ENCODE results near the gene TSPAN12. TPM values are rescaled to one million over a fixed set of nuclear protein-coding genes. Genes with fewer than 3 reads are reported as not detected.

Gene TSPAN12
- total and polyA plus RNA-seq, 2 of the 8 experiments (the other 6 are each of a cell fraction or from before 2014, with no cell fraction given) = 6.1 to 17.9 TPM

GRCh38 chr7:120852700-120853099 is 5.2 kb downstream of the TSPAN12 start:
- H3K27me3 ChIP-seq (replicated peaks in 1 of 4; ENCODE audit: control insufficient read depth in 3 of 4, extremely low read depth in 1 of 4, insufficient read depth in 3 of 4, low read length in 3 of 4) = no peaks in the 10 kb centered on the region
- H2BK120ac ChIP-seq (replicated peaks; ENCODE audit: low read depth, low read length) = no peak overlapping the region
- ChIA-PET CTCF (ENCODE audit: partially characterized antibody) (interaction anchor here (1.2 kb wide), 1 partner anchor 47 kb away, joined by 6 read pairs; no protein-coding TSS in a partner anchor), POLR2A (ENCODE audit: partially characterized antibody) (no interaction called here)
- H3K27ac ChIP-seq (ENCODE audit: low read depth, low read length) = no peak overlapping the region
- no peak for DNase-seq (ENCODE audit: low read depth in 1 of 2, low spot score in 2 of 2)
- H3K79me1 ChIP-seq (ENCODE audit: low read depth, low read length) = no peaks in the 10 kb centered on the region
- no peak overlapping the region for H3K4ac ChIP-seq (replicated peaks; ENCODE audit: insufficient read length, low read depth, low read length)
- no peak overlapping the region for H3K4me2 ChIP-seq (ENCODE audit: insufficient read depth in 1 of 2, low read depth in 2 of 2, low read length in 2 of 2)
- H3K4me1 ChIP-seq (replicated peaks in 1 of 4; ENCODE audit: control insufficient read depth in 3 of 4, insufficient read depth in 4 of 4, low read length in 3 of 4) = peaks cover 0 to 3% (median 0%) of the 10 kb centered on the region in 4 experiments; a peak in 3 of 7 replicates
- H2AK5ac ChIP-seq (ENCODE audit: low read depth, low read length) = no peak overlapping the region
- H4K91ac ChIP-seq (replicated peaks; ENCODE audit: insufficient read length, low read length) = no peak overlapping the region
- H2BK20ac ChIP-seq (ENCODE audit: low read length) = no peak overlapping the region
- H3K36me3 ChIP-seq (ENCODE audit: control insufficient read depth in 2 of 4, insufficient read depth in 4 of 4, low read length in 3 of 4) = no peaks in the 10 kb centered on the region
- FAIRE-seq = no peak
- no peaks in the 10 kb centered on the region for H4K20me1 ChIP-seq (replicated peaks in 1 of 2; ENCODE audit: control insufficient read depth in 1 of 2, insufficient read depth in 2 of 2, low read length in 2 of 2)
- no peak overlapping the region for H4K5ac ChIP-seq (ENCODE audit: insufficient read length, low read depth, low read length)
- no peak overlapping the region for H3K18ac ChIP-seq (ENCODE audit: extremely low read depth, low read length)
- H2BK12ac ChIP-seq (ENCODE audit: low read depth, low read length) = no peak overlapping the region
- no peak overlapping the region for H3K23ac ChIP-seq (ENCODE audit: insufficient read length)
- H3K56ac ChIP-seq (replicated peaks; ENCODE audit: insufficient read length, low read depth, low read length) = no peak overlapping the region
- no peak overlapping the region for H4K8ac ChIP-seq (ENCODE audit: extremely low read depth, insufficient read depth, low read length)
- H3K79me2 ChIP-seq (ENCODE audit: control insufficient read depth in 1 of 2, insufficient read depth in 2 of 2, low read length in 2 of 2) = no peaks in the 10 kb centered on the region
- no peaks in the 10 kb centered on the region for H3K9me3 ChIP-seq (ENCODE audit: insufficient read depth in 2 of 2, low read depth in 1 of 2, low read length in 1 of 2)
- no peak overlapping the region for H2BK15ac ChIP-seq (ENCODE audit: low read length)
- H2BK5ac ChIP-seq (ENCODE audit: low read depth, low read length) = no peak overlapping the region
- peaks cover 7% of the 10 kb centered on the region for H3K23me2 ChIP-seq (ENCODE audit: low read depth, low read length)
- H3K9ac ChIP-seq (replicated peaks in 1 of 4; ENCODE audit: extremely low read depth in 1 of 4, low read depth in 3 of 4, low read length in 3 of 4) = no peak overlapping the region
- no peak overlapping the region for H3K4me3 ChIP-seq (ENCODE audit: extremely low read depth in 1 of 4, insufficient read depth in 2 of 4, low read depth in 3 of 4, low read length in 4 of 4)
- H3K14ac ChIP-seq (ENCODE audit: insufficient read length) = no peak overlapping the region
- no peak overlapping the region for H2AFZ ChIP-seq (ENCODE audit: low read length)
- TF ChIP-seq SIX5 (IDR thresholded peaks at IDR 0.05; ENCODE audit: low read depth, low read length) = no peak
- TF ChIP-seq CEBPB (IDR thresholded peaks at IDR 0.05; ENCODE audit: low read depth, low read length) = no peak
- TF ChIP-seq, protein P1, sequence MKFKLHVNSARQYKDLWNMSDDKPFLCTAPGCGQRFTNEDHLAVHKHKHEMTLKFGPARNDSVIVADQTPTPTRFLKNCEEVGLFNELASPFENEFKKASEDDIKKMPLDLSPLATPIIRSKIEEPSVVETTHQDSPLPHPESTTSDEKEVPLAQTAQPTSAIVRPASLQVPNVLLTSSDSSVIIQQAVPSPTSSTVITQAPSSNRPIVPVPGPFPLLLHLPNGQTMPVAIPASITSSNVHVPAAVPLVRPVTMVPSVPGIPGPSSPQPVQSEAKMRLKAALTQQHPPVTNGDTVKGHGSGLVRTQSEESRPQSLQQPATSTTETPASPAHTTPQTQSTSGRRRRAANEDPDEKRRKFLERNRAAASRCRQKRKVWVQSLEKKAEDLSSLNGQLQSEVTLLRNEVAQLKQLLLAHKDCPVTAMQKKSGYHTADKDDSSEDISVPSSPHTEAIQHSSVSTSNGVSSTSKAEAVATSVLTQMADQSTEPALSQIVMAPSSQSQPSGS (IDR thresholded peaks at IDR 0.05; ENCODE audit: low read length) = no peak
- TF ChIP-seq MAX (IDR thresholded peaks at IDR 0.05) = no peak
- no peak for TF ChIP-seq SP4 (IDR thresholded peaks at IDR 0.05; ENCODE audit: low read length)
- TF ChIP-seq, protein P2, sequence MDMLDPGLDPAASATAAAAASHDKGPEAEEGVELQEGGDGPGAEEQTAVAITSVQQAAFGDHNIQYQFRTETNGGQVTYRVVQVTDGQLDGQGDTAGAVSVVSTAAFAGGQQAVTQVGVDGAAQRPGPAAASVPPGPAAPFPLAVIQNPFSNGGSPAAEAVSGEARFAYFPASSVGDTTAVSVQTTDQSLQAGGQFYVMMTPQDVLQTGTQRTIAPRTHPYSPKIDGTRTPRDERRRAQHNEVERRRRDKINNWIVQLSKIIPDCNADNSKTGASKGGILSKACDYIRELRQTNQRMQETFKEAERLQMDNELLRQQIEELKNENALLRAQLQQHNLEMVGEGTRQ (IDR thresholded peaks at IDR 0.05; ENCODE audit: low read length) = no peak
- no peak for TF ChIP-seq KDM4A (IDR thresholded peaks at IDR 0.05; ENCODE audit: low read depth, low read length, severe bottlenecking)
- TF ChIP-seq RAD21 (IDR thresholded peaks at IDR 0.05 in 1 of 2, conservative IDR thresholded peaks at IDR 0.05 in 1 of 2; ENCODE audit: low read depth in 2 of 2, low read length in 2 of 2) = no peak
- TF ChIP-seq POU5F1 (IDR thresholded peaks at IDR 0.05; ENCODE audit: low read depth, low read length) = no peak
- TF ChIP-seq CBX5 (IDR thresholded peaks at IDR 0.05; ENCODE audit: low read depth, low read length) = no peak
- no peak for TF ChIP-seq YY1 (IDR thresholded peaks at IDR 0.05; ENCODE audit: low read depth, low read length)
- TF ChIP-seq BCL11A (IDR thresholded peaks at IDR 0.05; ENCODE audit: low read depth in 2 of 2, low read length in 2 of 2) = no peak
- no peak for TF ChIP-seq EZH2 (IDR thresholded peaks at IDR 0.05; ENCODE audit: low read depth, low read length, severe bottlenecking)

All from H1 (cell line).